Left ventricle myocardium inferior (tissue), 1 donor: Measurements from ENCODE around the gene EPHA3. TPM values are rescaled to one million over a fixed set of nuclear protein-coding genes. Genes with fewer than 3 reads are reported as not detected.
A peak's percentile ranks its signal among the peaks of the same experiment; 100 is the strongest.

Source experiments
- DNase-seq: peaks from one replicate; pipeline ENCODE4 v3.0.0-alpha.2; 2020
- H3K27ac ChIP-seq: fragments of 200-600 bp; replicated peaks from 2 replicates; pipeline ENCODE4 v1.8.0; 2021
- H3K27me3 ChIP-seq: fragments of 200-600 bp; 2 replicates; pipeline ENCODE4 v1.8.0; 2021; ENCODE audit warnings: low read depth
- H3K36me3 ChIP-seq: fragments of 200-600 bp; 2 replicates; pipeline ENCODE4 v1.8.0; 2021
- H3K4me1 ChIP-seq: fragments of 200-600 bp; 2 replicates; pipeline ENCODE4 v1.8.0; 2021
- H3K4me3 ChIP-seq: fragments of 200-600 bp; 2 replicates; pipeline ENCODE4 v1.8.0; 2021; ENCODE audit warnings: mild to moderate bottlenecking, moderate library complexity
- H3K9me3 ChIP-seq: fragments of 200-600 bp; replicated peaks from 2 replicates; pipeline ENCODE4 v1.8.0; 2021
- intact Hi-C: fragments of 100-400 bp; cut with micrococcal nuclease; formaldehyde crosslinking; loops from one replicate; pipeline ENCODE4 v1.11.0; 2022
- long read RNA-seq: library from polyadenylated mRNA; unstranded; transcript quantifications from one replicate; pipeline ENCODE4 v2.0.0, GENCODE V29; 2021
- total RNA-seq: library from RNA; stranded (reverse); fragmentation: NEBNext Ultra II Directional; extraction: Animal tissue kit (Norgen Biotek cat#: 25700); gene quantifications from one replicate; pipeline ENCODE4 v1.2.1, GENCODE V29; 2021
- TF ChIP-seq, protein P1 (sequence below): fragments of 200-600 bp; IDR thresholded peaks from 2 replicates; pipeline ENCODE4 v1.8.0; 2021; ENCODE audit warnings: antibody characterized with exemption, mild to moderate bottlenecking, borderline replicate concordance
- donor health status: DM: no; HTN: yes; CAD: no; lungs with severe emphysema.

Gene EPHA3
- total RNA-seq = 3.5 TPM
- long read RNA-seq = 0 reads

DNA sequence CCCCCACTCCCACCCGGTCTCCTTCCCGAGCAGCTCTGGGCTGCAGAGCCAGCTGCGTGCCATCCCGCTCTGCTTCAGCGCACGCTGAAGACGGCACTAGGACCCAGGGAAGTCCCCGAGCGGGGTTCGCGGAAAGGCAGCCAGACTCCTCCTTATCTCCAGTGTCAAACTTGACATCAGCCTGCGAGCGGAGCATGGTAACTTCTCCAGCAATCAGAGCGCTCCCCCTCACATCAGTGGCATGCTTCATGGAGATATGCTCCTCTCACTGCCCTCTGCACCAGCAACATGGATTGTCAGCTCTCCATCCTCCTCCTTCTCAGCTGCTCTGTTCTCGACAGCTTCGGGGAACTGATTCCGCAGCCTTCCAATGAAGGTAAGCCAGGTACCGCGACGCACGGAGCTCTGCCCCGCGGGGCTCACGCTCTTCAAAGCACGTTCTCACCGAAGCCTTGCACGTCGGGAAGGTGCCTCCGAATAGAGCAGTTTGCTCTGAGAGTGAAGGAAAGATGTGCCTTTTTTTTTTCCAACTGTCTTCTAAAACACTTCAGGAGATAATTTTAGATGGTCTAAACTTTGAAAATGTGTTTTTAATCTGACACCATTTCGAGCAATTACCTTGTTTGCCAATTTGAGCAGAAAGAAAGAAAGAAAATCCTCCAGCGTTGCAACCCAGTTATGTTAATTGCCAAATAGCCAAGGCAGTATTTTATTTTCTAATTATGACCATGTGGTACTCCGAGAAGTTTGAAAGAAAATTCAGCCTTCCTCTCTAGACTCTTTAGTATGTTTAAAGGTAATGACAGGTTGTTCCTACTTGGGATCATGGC, at the start of gene EPHA3:
Gene EPHA3, plus strand, starts transcription at position 161 of the 830 bp plus-strand sequence. Its CDS starts 128 bp downstream, at position 289.
- DNase-seq = peak; percentile 77
- Histone ChIP-seq H3K9me3 (no peaks in the 10 kb centered on the region), H3K4me1 (peaks cover 12% of the 10 kb centered on the region), H3K27me3 (peaks cover 54% of the 10 kb centered on the region), H3K4me3 (peak within 1 kb of the TSS; percentile 66), H3K27ac (peak within 1 kb of the TSS; percentile 44), H3K36me3 (no peaks in the 10 kb centered on the region)
- intact Hi-C loops = no loop called here
- TF ChIP-seq, protein P1, sequence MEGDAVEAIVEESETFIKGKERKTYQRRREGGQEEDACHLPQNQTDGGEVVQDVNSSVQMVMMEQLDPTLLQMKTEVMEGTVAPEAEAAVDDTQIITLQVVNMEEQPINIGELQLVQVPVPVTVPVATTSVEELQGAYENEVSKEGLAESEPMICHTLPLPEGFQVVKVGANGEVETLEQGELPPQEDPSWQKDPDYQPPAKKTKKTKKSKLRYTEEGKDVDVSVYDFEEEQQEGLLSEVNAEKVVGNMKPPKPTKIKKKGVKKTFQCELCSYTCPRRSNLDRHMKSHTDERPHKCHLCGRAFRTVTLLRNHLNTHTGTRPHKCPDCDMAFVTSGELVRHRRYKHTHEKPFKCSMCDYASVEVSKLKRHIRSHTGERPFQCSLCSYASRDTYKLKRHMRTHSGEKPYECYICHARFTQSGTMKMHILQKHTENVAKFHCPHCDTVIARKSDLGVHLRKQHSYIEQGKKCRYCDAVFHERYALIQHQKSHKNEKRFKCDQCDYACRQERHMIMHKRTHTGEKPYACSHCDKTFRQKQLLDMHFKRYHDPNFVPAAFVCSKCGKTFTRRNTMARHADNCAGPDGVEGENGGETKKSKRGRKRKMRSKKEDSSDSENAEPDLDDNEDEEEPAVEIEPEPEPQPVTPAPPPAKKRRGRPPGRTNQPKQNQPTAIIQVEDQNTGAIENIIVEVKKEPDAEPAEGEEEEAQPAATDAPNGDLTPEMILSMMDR = no peak

DNA sequence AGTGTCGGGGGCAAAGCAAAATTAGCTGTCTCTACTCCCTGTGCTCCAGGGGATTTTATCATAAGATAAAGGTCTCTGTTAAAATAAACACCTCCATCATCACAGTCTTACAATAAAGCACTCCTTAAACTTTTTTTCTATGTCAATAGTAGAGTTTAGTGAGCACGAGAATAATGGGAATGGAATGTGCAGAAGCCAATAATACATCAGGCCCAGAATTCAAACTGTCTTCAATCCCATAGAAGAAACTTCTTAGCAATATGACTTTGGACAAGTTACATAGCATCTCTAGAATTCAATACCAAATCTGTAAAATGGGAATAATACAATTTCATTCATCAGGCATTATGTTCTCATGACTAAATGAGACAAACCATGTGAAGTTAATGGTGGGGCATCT, 49.0 kb upstream of the EPHA3 start:
- Histone ChIP-seq H3K9me3 (no peaks in the 10 kb centered on the region), H3K4me1 (no peaks in the 10 kb centered on the region), H3K36me3 (no peaks in the 10 kb centered on the region), H3K27ac (no peak overlapping the region), H3K4me3 (no peak overlapping the region), H3K27me3 (no peaks in the 10 kb centered on the region)
- DNase-seq = no peak
- TF ChIP-seq, protein P1 = no peak
- intact Hi-C loops = no loop called here

DNA sequence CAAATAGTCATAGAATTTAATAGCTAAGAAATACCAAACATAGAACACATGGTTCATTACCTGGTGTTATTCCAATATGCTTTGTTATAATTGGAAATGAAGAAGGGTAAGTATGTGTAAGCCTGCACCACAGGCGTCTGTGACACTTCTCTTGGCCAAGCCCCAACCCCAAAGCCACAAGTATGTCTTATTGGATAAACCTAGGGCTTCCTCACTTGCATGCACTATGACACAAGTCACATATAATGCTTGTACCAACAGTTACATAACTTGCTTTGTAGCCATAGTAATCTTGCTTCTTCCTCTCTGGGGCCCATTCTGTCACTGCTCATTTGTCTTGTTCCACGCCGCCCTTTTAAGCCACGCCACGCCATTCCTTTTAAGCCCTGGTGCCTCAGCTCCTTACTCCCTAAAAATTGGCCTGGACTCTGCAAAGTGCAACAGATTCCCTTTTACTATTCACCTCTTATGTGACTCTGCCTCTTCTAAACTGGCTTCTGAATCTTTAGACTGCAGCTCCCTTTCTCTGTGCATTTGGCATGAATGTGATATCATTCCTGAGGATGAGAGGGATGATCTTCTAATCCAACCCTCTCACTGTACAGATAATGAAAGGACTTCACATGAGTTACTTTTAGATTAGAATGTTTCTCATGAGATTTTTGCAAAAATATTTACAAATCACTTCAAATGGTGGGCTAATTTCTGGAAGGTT, 48.1 kb upstream of the EPHA3 start:
- intact Hi-C loops = no loop called here
- no peaks in the 10 kb centered on the region for H3K9me3 ChIP-seq
- DNase-seq = no peak

DNA sequence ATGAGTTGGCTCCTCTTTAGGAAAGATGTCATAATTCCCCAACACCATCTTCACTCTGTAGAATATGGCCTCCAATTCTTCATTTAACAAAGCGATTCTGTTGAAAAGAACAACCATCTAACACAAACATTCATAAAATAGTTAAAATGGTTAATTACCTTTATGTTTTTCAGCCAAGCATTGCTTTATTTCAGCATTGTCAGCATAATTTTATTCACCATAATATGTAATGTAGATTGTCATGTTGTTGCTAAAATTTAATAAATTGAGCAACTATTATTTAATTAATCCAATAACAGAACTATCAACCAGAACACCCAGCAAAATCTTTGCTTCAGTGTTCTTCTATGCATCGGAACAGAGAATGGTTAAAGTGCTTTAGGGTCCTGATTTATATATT, 46.2 kb upstream of the EPHA3 start:
- intact Hi-C loops = no loop called here
- H3K27ac ChIP-seq = no peak overlapping the region
- no peaks in the 10 kb centered on the region for H3K9me3 ChIP-seq
- no peaks in the 10 kb centered on the region for H3K4me1 ChIP-seq
- no peaks in the 10 kb centered on the region for H3K36me3 ChIP-seq
- no peak for DNase-seq
- no peaks in the 10 kb centered on the region for H3K27me3 ChIP-seq
- H3K4me3 ChIP-seq = no peak overlapping the region
- TF ChIP-seq, protein P1 = no peak

More for the DNA sequence above, 48.1 kb upstream of the EPHA3 start:
- H3K4me1 ChIP-seq = no peaks in the 10 kb centered on the region
- no peaks in the 10 kb centered on the region for H3K27me3 ChIP-seq
- H3K27ac ChIP-seq = no peak overlapping the region
- no peak overlapping the region for H3K4me3 ChIP-seq
- TF ChIP-seq, protein P1 = no peak
- no peaks in the 10 kb centered on the region for H3K36me3 ChIP-seq

DNA sequence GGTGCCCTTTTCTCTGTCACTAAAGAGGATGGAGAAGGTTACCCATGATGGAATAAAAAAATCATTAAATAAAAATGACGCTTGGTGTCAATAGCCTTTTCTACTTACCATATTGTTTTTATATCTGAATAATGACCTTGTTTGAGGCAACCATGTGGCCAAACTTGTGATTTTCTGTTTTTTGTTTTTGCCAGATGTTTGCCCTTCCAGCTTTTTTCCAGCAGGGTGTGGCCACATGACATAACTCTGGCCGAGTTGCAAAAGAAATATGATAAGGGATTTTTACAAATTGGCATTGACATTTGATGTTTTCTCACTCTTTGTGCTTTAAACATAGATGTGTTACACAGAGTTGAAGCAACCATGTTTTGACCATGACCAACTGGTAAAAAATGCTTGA, 39.7 kb upstream of the EPHA3 start:
- Histone ChIP-seq H3K4me3 (no peak overlapping the region), H3K36me3 (no peaks in the 10 kb centered on the region), H3K27me3 (no peaks in the 10 kb centered on the region), H3K9me3 (peaks cover 3% of the 10 kb centered on the region), H3K27ac (no peak overlapping the region), H3K4me1 (no peaks in the 10 kb centered on the region)
- TF ChIP-seq, protein P1 = no peak
- intact Hi-C loops = no loop called here
- no peak for DNase-seq
